SH-SY5Y (cell line): ENCODE measurements around the gene CLEC1A.

Experiments used
- GATA2 ChIP-seq: IDR thresholded peaks from 2 replicates; pipeline ENCODE4 v1.6.1; 2011; ENCODE audit warnings: mild to moderate bottlenecking, low read depth, low read length
- GATA3 ChIP-seq: IDR thresholded peaks from 2 replicates; pipeline ENCODE4 v1.6.1; 2011; ENCODE audit warnings: low read depth, mild to moderate bottlenecking, low read length, moderate library complexity

Gene CLEC1A, protein sequence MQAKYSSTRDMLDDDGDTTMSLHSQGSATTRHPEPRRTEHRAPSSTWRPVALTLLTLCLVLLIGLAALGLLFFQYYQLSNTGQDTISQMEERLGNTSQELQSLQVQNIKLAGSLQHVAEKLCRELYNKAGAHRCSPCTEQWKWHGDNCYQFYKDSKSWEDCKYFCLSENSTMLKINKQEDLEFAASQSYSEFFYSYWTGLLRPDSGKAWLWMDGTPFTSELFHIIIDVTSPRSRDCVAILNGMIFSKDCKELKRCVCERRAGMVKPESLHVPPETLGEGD

DNA sequence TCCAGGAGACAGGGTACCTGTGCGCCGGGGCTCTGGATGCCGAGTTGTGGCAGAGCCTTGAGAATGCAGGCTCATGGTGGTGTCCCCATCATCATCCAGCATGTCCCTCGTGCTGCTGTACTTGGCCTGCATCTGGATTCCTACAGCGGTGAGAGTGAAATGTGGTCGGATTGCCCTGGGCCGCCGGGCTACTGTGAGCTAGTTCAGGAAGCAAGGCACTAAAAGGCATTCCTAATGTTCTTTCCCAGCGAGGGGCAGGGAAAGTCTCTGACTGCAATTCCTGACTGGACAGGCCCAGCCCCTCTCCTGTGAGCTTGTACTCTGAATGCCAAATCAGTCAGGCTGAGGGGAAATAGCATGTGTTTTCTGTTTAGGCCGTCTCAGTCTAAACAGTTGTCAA, at the start of gene CLEC1A:
CLEC1A (minus strand) TSS at position 195 of the 400 bp plus-strand sequence; CDS start at position 132, 63 bp downstream.
- TF ChIP-seq GATA3 (no peak), GATA2 (no peak)

DNA sequence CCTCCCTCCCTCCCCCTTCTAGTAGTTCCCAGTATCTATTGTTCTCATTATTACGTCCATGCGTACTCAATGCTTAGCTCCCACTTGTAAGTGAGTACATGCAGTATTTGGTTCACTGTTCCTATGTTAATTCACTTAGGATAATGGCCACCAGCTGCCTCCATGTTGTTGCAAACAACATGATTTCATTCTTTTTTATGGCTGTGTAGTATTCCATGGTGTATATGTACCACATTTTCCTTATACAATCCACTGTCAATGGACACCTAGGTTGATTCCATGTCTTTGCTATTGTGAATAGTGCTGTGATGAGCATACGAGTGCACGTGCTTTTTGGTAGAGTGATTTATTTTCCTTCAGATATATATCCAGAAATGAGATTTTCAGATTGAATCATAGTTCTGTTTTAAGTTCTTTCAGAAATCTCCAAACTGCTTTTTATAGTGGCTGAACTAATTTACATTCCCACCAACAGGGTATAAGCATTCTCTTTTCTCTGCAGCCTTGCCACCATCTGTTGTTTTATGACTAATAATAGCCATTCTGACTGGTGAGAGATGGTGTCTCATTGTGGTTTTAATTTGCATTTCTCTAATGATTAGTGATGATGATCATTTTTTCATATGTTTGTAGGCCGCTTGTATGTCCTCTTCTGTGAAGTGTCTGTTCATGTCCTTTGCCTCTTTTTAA, 49.1 kb upstream of the CLEC1A start:
- TF ChIP-seq GATA2 (no peak), GATA3 (no peak)

DNA sequence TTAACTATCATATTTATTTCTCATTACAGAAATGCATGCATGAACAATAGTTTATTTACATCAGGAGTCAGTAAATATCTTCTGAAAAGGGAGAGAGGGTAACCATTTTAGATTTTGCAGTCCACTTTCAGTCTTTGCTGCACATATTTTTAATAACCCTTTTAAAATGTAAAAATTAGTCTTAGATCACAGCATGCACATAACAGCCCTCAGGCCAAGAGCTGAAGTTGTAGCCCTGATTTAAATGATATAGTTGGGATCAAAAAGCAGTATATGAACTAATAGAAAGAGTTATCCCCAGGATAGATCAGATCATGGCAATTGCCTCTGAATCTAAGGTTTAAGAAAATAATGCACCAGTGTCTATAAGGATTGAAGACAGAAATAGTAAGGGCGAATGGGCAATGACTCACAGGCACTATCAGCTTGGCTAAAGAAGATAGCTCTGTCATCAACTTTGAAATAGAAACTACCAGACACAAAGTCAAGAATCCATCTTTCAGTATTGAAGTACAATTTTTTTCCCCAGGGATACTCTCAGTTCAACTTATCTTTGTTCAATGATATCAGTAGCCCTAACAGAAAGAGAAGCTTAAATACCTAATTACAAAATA, 44.3 kb upstream of the CLEC1A start:
- TF ChIP-seq GATA2 (no peak), GATA3 (no peak)

DNA sequence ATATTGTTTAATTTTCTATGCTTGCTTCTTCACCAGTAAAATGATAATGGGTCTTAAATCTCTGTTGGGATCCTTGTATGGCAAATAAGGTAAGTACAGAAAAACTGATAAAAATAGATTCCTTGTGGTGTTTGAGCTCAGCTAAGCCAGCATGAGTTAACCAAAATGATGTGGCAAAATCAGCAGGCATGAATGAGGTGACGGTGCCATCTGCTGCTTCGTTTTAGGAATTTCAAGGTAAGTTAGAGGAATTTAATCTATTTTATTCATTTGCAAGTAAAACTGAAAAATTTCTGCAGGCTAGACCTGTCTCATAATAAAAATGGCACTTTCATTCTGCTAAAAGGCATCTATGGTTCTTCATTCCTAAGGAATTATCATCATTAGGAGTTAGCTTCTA, 41.2 kb upstream of the CLEC1A start:
- TF ChIP-seq GATA2: no peak
- TF ChIP-seq GATA3: no peak

DNA sequence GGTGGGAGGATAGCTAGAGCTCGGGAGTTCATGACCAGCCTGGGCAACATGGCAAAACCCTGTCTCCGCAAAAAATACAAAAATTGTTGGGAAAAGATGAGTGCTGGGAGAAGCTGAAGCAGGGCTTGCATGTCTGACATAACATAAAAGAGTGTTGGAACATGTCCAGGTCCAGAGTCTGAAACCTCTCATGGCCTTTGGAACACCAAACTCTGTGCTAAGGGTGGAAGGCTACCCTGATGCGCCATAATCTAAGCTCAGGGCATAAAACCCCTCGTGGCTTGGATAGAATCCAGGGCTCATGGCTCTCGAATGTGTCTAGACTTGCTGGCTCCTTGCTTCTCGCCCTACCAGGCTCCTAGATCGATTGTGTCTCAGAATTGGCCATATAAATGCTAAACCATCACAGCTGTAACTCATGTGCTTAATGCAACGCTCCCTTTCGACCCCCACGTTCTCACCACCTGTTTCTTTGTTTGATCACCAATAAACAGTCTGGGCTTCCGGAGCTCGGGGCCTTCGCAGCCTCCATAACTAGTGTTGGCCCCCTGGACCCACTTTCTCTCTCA, 37.9 kb upstream of the CLEC1A start:
- TF ChIP-seq GATA3 (no peak), GATA2 (no peak)

DNA sequence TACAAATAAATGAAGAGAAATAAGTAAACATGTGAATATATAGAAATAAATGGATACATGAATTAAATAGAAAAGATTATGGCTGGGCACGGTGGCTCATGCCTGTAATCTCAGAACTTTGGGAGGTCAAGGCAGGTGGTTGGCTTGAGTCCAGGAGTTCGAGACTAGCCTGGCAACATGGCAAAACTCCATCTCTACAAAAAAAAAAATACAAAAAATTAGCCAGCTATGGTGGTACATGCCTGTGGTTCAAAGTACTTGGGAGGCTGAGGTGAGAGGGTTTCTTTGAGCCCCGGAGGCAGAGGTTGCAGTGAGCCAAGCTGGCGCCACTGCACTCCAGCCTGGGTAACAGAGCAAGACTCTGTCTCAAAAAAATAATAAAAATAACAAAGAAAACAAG, 36.3 kb upstream of the CLEC1A start:
- TF ChIP-seq GATA2 (no peak), GATA3 (no peak)

DNA sequence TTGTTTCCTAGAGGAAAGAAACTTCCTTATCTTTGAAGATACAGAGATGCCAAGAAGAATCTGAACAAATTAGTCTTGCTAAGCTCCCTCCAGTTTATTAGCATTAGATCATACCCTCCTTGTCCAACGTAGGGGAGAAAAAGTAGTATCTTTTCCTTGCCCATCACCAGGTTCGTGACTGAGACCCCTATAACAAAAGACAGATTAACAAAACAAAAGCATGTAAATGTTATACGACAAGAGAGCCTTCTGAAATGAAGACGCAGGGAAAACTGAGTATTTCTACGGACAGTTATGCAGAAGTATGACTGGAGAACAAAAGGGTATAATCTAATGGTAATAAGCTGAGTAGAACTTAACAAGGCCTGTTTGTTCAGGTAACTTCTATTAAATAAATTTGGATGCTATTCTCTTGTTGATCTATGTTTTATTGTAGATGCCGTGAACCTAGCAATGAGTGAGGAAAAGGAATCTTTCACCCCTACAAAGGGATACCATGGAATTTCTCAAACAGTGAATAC, 34.1 kb upstream of the CLEC1A start:
- TF ChIP-seq GATA2: no peak
- no peak for TF ChIP-seq GATA3

DNA sequence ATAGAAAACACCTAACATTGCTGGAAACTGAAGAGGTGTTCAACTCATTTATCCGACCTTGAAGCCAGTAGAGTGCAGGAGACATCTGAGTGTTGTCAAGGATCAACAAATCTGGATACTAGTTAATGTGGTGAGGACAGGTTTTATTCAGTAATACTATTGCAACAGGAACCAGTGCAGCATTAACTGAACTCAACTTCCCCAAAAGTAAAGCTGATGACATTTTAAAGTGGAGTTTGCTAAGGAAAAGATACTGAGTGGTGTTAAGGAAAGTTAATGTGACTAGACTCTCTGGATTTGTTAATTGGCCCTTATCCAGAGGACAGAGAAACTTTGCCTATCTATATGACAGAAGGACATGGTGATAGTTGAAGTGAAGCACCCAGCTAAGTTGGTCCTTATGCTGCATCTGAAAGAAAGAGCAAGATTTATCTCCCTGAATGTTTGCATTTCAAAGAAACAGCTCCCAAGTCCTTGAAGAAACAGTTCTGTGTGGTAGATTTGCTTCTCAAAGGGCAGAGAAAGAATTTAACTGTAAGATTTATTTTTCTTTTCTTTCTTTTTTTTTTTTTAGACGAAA, 32.4 kb upstream of the CLEC1A start:
- TF ChIP-seq GATA3 (no peak), GATA2 (no peak)

DNA sequence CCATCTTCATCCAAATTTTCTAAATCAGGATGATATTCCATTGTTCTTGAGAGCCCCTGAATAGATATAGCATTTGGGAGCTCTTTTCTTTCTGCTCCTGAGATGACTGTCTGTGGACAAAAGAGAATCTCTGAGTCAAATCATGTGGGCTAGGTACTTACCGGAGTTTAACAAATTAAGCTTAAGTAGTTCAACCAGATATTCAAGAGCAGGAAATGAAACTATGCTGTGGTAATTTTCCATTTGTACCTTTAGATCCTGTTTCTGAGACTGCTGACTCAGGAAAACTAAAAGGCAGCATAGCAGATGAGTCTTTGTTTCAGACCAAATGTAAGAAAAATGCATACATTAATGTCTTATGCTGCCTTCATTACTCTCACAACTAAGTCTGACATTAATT, 31.3 kb upstream of the CLEC1A start, which contains the start of gene CLEC7A:
CLEC7A (minus strand) TSS at position 158 of the 400 bp plus-strand sequence; CDS start at position 41, 117 bp downstream.
- TF ChIP-seq GATA3: no peak
- no peak for TF ChIP-seq GATA2

DNA sequence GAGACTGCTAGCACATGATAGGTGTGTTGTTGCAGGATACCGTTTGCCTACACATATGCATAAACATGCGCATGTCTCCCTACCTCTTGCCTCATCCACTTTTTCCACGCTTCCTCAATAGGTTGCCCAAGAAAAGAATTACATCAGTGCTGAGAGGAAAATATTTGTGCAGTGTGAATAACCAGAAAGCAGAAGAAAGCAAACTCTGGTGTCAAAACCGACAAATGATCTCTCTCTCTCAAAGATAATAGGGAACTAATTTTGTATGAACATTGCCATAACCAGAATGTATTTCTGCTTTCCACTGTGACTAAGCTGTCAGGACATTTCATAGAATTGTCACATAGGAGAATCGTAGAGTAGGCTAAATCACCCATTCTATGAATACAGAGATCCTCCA, 29.9 kb upstream of the CLEC1A start:
- no peak for TF ChIP-seq GATA2
- TF ChIP-seq GATA3: no peak

DNA sequence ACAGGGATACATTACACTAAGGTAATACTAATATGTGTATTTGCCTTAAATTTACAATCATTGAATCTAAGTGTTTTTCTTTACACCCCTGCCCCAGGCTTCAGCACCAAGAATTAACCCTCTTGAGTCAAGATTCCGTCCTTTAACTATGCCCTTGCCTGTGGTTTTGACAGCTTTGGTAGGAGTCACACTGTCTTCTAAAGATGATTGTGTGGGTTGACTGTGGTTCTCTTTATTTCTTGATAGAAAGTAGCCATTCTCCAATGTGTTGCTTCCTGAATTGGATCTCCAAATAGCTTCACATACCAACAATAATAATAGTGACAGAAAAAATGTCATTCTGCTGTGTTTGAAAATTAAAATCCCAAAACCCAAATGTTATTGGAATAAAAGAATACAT, 27.6 kb upstream of the CLEC1A start:
- TF ChIP-seq GATA2 (no peak), GATA3 (no peak)

DNA sequence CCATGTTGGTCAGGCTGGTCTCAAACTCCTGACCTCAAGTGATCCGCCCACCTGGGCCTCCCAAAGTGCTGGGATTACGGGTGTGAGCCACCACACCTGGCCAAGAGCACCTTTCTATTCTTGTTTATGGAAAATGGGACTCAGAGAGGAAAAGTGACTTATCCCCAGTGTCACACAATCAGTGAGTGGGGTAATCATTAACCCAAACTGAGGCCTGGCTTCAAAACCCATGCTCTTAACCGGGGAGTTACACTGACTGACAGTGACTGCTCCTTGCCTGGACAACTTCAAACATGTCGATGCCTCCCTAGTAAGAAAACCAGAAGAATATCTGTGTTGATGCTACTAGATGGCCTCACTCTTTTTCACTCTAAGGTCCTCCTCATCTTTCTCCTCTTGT, 23.9 kb upstream of the CLEC1A start:
- TF ChIP-seq GATA2 (no peak), GATA3 (no peak)

DNA sequence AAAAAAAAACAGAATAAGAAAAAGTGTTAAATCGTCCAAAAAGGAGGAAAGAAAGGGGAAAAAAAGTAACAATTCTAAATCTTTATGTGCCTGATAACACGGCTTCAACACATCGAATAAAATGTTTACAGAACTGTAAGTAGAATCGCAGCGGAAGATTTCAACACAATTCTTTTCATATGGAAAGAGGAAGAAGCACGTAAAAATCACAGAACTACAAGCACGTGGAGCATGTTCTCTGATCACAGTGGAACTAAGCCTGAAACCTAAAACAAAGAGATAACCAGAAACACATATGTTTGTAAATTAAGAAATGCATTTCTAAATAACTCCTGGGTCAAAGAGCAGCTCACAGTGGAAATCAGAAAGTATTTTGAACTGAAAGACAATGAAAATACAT, 22.5 kb upstream of the CLEC1A start:
- TF ChIP-seq GATA3: no peak
- TF ChIP-seq GATA2: no peak

DNA sequence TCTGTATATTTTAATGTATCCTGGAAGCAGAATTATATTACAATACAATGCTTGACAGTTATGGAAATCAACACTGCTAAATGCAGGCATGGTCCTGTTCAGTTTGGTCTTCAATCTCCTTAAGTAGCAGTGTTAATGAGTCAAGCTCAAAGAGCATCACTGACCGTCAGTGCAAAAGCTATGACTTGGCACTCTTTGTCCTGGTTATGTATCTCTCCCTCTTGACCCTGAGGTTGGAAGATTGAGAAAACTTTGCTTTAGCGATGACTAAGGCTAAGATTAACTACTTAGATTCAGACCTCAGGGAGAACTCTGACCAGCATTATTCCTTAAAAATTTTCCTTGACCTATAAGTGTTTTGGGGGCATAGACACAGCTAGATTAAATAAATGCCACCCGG, 20.3 kb upstream of the CLEC1A start:
- no peak for TF ChIP-seq GATA3
- TF ChIP-seq GATA2: no peak
